Fibroblast of villous mesenchyme (primary cell): ENCODE measurements around the gene SSTR1. TPM values are rescaled to one million over a fixed set of nuclear protein-coding genes. Genes with fewer than 3 reads are reported as not detected.
A peak's percentile ranks its signal among the peaks of the same experiment; 100 is the strongest.

Experiments used
- DNase-seq: peaks from one replicate; pipeline ENCODE4 v3.0.0-alpha.2; 2010; ENCODE audit warnings: low read depth
- H3K4me3 ChIP-seq: 2 replicates; pipeline ENCODE4 v1.5.1; 2011; ENCODE audit warnings: low read depth, mild to moderate bottlenecking, low read length
- CTCF ChIP-seq: IDR thresholded peaks from 2 replicates; pipeline ENCODE4 v1.5.1; 2012; ENCODE audit warnings: low read depth, mild to moderate bottlenecking, low read length; ENCODE audit not compliant: insufficient read depth
- total RNA-seq: library from RNA; depleted of rRNA; stranded (reverse); fragments of >200 nt; gene quantifications from 2 replicates; pipeline ENCODE4 v1.2.3, GENCODE V29; 2012

The SSTR1 gene
- total RNA-seq, 1 donor, result 57.9 TPM

GRCh38 chr14:38238332-38238731 is 30.6 kb downstream of the SSTR1 start:
- TF ChIP-seq CTCF, result no peak
- DNase-seq, result peak; percentile 62

GRCh38 chr14:38238878-38239277 is 31.2 kb downstream of the SSTR1 start:
- TF ChIP-seq CTCF, result no peak
- peak; percentile 32 for DNase-seq

More at GRCh38 chr14:38238332-38238731, 30.6 kb downstream of the SSTR1 start:
- no peak overlapping the region for H3K4me3 ChIP-seq

GRCh38 chr14:38243696-38244240 is 36.1 kb downstream of the SSTR1 start:
- DNase-seq, result peak; percentile 59
- no peak for TF ChIP-seq CTCF
- H3K4me3 ChIP-seq, result no peak overlapping the region

More at GRCh38 chr14:38238878-38239277, 31.2 kb downstream of the SSTR1 start:
- H3K4me3 ChIP-seq, result no peak overlapping the region

GRCh38 chr14:38248321-38249028 is 40.8 kb downstream of the SSTR1 start:
- peak; percentile 52 for TF ChIP-seq CTCF
- H3K4me3 ChIP-seq, result no peak overlapping the region
- no peak for DNase-seq

GRCh38 chr14:38250331-38250730 is 42.6 kb downstream of the SSTR1 start:
- no peak for TF ChIP-seq CTCF
- no peak overlapping the region for H3K4me3 ChIP-seq
- no peak for DNase-seq

- DNase-seq, result no peak
- TF ChIP-seq CTCF, result no peak
- H3K4me3 ChIP-seq, result no peak overlapping the region
Observed at GRCh38 chr14:38252066-38252710, 44.5 kb downstream of the SSTR1 start.
